RWPE1 (cell line): ENCODE results near the gene KLF13.

Experiments used
- CTCF ChIA-PET: fragments of 350-600 bp; sonication (Branson Sonifier 250); formaldehyde crosslinking; extraction: SDS; loops from one replicate; lab custom pipeline; 2021; lab: Yijun Ruan, JAX
- POLR2A ChIA-PET: fragments of 400-600 bp; formaldehyde crosslinking; extraction: SDS; loops from one replicate; lab custom pipeline; 2020; ENCODE audit warnings: antibody characterized with exemption; ENCODE audit not compliant: low non-redundant PET; lab: Yijun Ruan, JAX
- DNase-seq: peaks from one replicate; pipeline ENCODE4 v3.0.0; 2012; ENCODE audit warnings: low spot score
- H3K27ac ChIP-seq: fragments of 450-650 bp; 2 replicates; pipeline ENCODE4 v1.5.1; 2017
- CTCF ChIP-seq: fragments of 450-650 bp; conservative IDR thresholded peaks from 2 replicates; pipeline ENCODE4 v1.5.1; 2017; ENCODE audit warnings: low read depth, mild to moderate bottlenecking

The KLF13 gene

DNA sequence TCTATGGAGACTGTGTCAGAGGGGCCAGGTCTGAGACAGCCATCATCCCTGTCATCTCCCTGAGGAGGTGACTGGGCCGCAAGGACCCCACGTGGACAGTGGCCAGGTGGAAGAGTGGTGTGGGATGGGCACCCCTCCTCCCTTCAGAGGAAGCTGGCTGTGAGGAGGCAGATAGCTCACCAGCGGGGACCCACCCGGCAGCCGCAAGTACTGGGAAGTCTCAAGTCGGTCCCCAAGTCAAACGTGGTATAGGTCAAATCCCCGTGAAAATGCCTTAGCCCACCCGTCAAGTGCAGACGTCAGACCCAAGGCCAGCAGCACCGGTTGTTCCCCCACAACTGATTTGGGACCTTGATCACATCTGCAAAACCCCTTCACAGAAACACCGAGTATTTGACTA lies 12.3 kb upstream of the KLF13 start:
- no peak for DNase-seq
- no peak for TF ChIP-seq CTCF
- ChIA-PET CTCF (interaction anchor here (0.7 kb wide), 1 partner anchor 20 kb away, joined by 5 read pairs; no protein-coding TSS in a partner anchor), POLR2A (no interaction called here)
- no peak overlapping the region for H3K27ac ChIP-seq

- DNase-seq: no peak
- ChIA-PET CTCF (interaction anchor here (0.7 kb wide), 1 partner anchor 117 kb away, joined by 4 read pairs; no protein-coding TSS in a partner anchor), POLR2A (no interaction called here)
- TF ChIP-seq CTCF: no peak
- no peak overlapping the region for H3K27ac ChIP-seq
Observed at GRCh38 chr15:31316135-31316795, 10.4 kb upstream of the KLF13 start.

- POLR2A ChIA-PET: no interaction called here
Observed at GRCh38 chr15:31317017-31317416, 9.6 kb upstream of the KLF13 start.

DNA sequence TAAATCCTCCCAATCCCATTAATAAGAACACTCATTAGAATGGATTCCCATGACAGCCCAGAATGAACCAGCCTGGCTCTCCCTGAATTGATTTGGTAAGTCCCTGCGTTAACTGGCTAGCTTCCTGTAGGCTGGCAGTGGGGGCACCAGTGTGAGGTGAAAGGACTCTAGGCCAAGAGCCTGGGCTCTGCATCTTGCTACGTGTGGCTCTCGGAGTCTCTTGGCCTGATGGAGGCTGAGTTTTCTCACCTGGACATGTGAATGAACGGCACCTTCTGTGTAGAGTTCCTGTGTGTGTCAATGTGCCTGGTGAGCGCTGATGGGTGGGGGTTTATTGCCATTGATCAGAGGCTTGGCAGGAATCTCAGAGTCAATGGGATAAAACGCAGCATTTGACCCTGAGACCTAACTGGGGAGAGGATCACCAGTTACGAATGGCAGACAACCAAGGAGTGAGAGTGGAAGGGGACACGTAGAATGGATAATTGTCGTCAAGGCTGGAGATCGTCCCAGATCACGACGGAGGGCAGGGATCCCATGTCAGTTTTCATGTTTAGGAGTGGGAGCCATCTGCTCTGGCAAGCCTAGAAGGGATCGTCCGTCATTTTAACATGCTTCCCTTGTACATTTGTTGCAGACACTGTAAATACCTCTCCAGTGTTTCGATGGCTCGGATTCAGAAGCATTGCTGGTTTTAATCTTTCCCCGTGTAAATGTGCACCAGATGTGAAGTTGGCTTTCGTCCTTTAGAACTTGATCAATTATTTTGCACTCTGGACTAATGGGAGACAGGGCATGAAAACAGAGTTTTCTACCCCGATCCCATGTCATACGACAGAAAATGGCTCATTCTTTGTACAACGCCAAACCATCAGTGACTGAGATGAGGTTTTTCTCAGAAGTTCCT lies 9.0 kb upstream of the KLF13 start:
- no peak overlapping the region for H3K27ac ChIP-seq
- ChIA-PET CTCF (no interaction called here), POLR2A (no interaction called here)

More at GRCh38 chr15:31317017-31317416, 9.6 kb upstream of the KLF13 start:
- H3K27ac ChIP-seq: no peak overlapping the region
- no peak for DNase-seq
- CTCF ChIA-PET: no interaction called here
- no peak for TF ChIP-seq CTCF

DNA sequence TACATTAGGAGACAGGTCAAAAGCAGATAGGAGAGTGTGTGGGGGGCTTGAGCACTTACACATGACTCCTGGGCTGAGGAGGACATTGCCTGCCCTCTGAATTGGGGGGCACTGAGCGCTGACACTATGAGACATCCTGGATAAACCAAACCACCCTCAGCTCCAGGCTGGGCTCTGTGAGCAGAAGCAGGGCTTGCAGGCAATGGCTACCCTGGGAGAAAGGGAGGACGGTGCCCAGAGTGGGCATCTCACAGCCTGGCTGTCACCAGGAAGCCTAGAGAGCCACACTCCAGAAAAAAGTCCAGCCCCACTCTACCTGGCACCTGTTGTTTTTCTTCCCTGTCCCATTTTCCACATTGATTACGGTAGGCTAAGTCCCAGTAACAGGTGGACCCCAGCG lies 8.2 kb upstream of the KLF13 start:
- DNase-seq: no peak
- ChIA-PET POLR2A (no interaction called here), CTCF (no interaction called here)
- TF ChIP-seq CTCF: no peak
- no peak overlapping the region for H3K27ac ChIP-seq

More for the DNA sequence above, 9.0 kb upstream of the KLF13 start:
- no peak for DNase-seq
- no peak for TF ChIP-seq CTCF

DNA sequence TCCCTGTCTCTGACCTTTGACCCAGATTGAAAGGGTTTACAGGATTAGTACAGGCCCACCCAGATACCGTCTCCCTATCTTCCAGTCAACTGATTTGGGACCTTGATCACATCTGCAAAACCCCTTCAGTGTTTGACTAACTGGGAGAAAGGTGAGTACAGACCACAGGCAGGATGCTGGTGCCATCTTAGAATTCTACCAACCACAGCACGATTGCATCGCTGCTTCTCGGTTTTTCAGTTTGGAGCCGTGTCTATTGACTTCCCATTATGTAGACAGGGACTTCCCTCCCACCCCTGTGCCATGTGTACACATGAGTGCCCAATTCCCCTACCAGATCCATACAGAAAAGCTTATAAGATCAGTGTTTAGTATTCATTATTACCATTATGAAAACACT lies 6.6 kb upstream of the KLF13 start:
- no peak overlapping the region for H3K27ac ChIP-seq
- ChIA-PET CTCF (interaction anchor here (1.0 kb wide), 1 partner anchor 191 kb away, joined by 4 read pairs; no protein-coding TSS in a partner anchor), POLR2A (no interaction called here)
- no peak for DNase-seq
- no peak for TF ChIP-seq CTCF
